HG02623 (cell line): ENCODE data around the gene NMUR2.

ENCODE experiments used
- ATAC-seq: cut with Tn5 transposase; IDR thresholded peaks from one replicate; pipeline ENCODE4 v1.9.1; 2021; ENCODE audit warnings: moderate library complexity; ENCODE audit not compliant: unreplicated experiment

NMUR2 gene

DNA sequence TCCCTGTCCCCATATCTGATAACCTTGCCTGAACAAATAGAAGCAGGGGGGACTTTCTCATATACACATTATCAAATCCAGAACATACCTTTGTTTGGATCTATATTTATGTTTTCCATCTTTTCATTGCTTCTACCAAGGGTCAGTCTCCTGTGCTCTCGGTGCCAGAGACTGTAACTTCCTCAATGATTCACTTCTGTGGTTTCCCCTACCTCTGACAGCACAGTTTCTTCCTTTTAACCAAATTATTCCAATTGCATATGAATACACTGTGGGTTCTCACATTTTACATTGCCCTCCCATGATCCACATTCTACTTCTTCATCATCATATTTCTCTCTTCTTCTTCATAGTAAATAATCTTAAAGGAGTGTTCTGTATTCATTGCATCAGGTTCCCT is 32.2 kb downstream of the NMUR2 start:
- ATAC-seq: no peak

DNA sequence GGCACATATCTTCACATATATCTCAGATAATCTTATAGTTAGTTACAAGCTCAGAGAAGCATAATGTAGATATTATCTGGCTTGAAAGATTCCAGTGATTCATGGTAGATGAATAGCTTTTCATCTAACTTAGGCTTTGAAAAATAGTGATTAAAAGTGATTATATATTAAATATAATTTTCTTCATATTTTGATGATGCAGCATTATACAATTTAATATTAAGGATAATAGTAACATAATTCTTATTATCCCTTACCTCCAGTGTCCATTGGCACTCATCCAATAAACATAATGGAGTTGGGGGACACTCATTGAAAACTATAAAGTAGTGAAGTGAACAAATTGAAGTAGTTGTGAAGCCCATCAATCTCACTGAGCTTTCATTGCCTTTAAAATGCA is 35.8 kb downstream of the NMUR2 start:
- ATAC-seq: no peak

DNA sequence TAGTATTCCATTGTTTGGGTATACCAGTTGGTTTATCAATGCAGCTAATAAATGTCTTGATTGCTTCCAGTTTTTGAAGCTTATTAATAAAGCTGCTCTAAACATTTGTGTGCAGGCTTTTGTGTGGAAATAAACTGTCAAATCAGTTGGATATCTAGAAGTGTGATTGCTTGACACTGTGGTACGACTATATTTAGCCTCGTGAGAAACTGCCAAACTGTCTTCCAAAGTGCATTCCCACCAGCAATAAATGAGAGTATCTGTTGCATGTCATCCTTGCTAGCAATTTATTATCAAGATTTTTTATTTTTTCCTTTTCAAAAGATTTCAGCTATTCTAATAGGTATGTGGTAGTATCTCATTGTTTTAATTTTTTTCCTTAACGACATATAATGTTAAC is 37.5 kb downstream of the NMUR2 start:
- ATAC-seq: no peak

DNA sequence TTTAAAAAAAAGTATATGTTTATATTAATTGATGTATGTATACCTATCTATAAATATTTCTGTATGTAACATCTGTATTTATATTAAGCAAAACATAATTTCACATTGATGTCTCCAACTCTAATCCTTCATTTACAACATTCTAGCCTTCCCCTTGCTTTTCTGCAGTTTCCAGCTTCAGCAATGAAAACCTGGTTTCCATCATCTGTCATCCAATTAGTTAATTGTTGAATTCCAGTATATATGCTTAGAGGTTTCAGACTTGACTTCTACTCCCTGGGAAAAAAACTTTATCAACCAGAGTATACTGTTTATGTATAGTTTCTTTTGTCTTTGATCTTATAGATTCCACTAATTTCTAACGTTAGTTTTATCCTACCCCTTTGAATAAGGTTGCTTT is 38.4 kb downstream of the NMUR2 start:
- ATAC-seq: no peak

DNA sequence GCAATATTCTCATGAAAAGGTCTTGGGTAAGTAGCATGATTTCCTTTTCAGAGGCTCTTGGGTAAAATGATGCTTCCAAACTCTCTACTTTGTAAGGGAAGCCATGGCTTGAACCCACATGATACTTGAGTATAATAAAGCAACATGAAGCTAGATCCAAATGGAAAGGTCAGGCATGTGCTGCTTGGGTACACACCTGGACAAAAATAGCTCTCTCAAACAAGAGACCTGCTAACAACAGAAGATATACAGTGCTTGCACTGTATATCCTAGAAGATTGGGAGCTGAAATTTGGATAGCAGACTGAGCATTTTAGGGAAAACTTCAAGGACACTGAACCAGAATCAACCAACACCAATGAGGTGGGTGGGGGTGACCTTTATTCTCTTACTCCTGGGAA is 40.2 kb downstream of the NMUR2 start:
- no peak for ATAC-seq

DNA sequence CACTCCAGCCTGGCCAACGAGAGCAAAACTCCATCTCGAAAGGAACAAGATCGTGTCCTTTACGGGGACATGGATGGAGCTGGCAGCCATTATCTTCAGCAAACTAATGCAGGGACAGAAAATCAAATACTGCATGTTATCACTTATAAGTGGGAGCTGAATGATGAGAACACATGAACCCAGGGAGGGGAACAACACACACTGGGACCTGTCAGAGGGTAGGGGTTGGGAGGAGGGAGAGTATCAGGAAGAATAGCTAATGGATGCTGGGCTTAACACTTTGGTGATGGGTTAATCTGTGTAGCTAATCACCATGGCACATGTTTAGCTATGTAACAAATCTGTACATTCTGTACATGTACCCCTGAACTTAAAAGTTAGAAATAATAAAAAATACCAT is 40.9 kb downstream of the NMUR2 start:
- no peak for ATAC-seq

DNA sequence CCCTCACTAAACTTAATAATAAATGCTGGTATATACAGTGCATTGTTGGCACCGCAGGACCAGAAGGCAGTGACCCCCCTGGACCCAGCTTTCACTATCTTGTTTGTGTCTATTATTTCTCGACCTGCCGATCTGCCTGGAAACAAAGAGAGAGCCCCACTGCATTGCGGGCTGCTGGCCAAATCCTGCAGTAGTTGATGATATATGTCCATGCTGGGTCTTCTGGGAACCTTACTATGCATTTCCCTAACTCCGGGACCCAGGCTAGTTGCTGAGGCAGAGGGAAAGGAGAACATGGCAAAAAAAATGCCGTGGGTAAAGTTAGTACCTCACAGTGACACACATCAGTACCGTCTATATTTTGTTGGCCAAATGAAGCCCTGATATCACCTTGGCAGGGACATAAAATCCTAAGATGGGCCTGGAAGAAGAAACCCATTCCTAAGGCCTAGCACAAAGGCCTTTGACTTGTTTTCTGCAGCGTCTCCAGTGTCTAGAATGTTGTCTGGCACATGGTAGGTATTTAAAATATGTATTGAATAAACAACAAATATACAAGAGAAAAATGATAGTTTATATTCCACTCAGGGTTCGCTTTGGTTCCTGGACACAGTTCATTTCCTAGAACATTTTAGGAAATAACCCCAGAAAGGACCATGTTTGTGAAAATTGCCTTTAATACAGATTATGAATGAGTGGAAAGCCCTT is 46.1 kb downstream of the NMUR2 start:
- no peak for ATAC-seq

DNA sequence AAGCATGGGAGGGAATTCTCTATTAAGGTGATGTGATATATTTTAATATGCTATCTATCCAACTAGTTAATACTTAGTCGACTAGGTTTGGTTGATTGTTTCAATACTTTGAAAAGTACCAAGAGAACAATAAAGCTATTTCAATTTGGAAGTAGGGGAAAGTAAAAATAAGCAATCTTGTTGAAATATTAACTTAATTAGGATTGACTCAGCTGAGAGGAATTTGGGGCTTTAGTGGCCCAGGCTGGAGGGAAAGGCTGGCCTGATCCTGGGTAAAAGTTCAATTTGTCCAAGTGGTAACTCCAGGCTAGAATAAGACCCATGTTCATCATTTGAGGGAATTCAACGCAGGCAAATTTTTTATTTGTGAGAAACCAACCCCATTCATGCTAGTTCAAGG is 48.6 kb downstream of the NMUR2 start:
- ATAC-seq: no peak

DNA sequence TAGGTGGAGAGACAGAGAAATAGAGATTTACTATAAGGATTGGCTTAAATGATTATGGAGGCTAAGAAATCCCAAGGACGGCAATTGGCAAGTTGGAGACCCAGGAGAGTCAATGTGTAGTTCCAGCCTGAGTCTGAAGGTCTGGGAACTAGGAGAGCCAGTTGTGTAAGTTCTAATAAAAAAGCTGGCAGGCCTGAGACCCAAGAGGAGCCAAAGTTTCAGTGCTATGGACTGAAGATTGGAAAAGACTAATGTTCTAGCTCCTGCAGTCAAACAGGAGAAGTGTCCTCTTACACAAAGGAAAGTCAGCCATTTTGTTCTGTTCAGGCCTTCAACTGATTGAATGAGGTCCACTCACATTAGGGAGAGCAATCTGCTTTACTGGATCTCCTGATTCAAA is 50.0 kb downstream of the NMUR2 start:
- no peak for ATAC-seq

DNA sequence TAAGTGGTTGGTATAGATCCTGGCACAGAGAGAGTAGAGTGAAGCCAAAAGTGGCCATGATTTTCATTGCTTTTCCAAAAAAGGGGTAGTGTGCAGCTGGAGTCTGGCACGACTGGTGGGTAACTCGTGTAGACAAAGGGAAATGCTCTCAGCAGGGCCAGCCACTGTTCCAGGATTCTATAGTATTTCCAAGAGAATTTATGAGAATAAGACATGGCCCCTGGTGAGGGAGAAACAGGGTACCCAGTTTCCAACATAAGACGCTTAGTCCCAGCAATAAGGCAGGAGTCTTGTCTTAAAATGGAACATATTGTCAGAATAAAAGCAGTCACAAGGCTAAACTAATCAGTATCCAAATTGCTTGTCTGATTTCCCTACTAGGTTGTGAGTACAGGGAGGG is 52.1 kb downstream of the NMUR2 start:
- no peak for ATAC-seq

DNA sequence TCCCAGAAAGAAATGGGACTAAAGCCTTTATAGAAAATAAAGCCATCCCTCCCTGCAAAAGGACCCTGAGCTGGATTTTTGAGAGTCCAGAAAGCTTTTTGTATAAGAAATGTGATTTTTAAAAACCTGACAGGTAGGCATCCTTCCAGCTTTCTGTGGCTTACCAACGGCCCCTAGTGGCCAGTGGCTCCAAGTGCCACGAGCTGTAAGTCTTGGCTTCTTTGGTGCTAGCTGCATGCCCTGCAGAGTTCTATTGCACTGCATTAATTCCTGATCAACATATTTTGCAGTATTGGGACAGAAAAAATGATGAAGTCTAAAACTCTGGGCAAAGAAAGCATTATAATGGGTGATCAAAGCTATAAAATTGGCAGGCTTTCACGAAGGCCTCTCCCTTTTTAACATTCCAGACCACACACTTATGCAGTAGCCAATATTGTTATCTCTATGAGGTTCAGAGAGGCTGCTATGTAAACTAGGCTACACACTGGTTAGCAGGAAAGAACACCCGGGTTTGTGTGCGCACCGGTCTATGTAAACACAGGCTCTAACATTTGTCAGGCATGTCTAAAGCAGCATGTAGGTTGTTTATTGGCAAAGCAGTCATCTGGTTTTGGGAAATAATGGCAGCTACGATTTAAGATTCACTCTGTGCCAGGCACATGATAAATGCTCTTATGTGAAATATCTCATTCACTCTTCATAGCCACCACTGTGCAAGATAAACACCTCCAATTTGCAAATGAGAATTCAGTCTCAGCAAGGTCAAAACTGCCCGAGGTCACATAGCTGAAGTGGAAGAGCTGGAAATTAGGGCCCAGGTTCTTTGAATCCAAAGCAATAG is 55.2 kb downstream of the NMUR2 start:
- peak; percentile 84 for ATAC-seq
